Measurements from ENCODE around the gene FAM107B. TPM values are rescaled to one million over a fixed set of nuclear protein-coding genes. Genes with fewer than 3 reads are reported as not detected.

The FAM107B gene
- polyA plus RNA-seq, 2 donors: 9.0 to 24.2 TPM

GRCh38 chr10:14700546-14700945, 74.2 kb downstream of the FAM107B start:
- WGBS, 2 donors: 25% methylated on average over 1 of the region's 1 CpG; no CpG with 5 or more reads in 1 of the 2 donors
- H3K4me1 ChIP-seq (ENCODE audit: control insufficient read depth in 2 of 2, insufficient read depth in 2 of 2, low read length in 1 of 2): no peaks in the 10 kb centered on the region

DNA sequence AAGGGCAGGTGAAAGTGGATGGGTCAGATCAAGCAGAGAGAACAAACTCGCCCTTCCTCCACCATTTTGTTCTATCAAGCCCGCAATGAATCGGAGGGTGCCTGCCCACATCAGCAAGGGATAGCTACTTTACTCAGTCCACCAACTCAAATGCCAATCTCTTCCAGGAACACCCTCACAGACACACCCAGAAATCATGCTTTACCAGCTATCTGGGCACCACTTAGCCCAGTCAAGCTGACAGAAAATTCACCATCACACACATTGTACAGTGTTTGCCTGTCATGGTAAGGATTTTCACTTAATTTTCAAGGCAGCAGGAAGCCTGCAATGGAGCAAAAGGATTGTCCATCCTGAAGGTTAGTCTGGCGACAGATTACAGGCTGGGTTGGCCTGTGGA, 75.2 kb downstream of the FAM107B start:
- H3K4me1 ChIP-seq (ENCODE audit: control insufficient read depth in 2 of 2, insufficient read depth in 2 of 2, low read length in 1 of 2): no peaks in the 10 kb centered on the region
- H3K4me3 ChIP-seq (ENCODE audit: low read depth in 1 of 2, low read length in 2 of 2): no peak overlapping the region
- no peaks in the 10 kb centered on the region for H3K36me3 ChIP-seq (ENCODE audit: control insufficient read depth in 2 of 2, insufficient read depth in 2 of 2, low read length in 1 of 2)
- 96 to 99% methylated on average over 4 of the region's 4 CpGs for WGBS, 2 donors
- H3K27ac ChIP-seq (ENCODE audit: low read depth in 2 of 2, low read length in 1 of 2): no peak overlapping the region
- no peaks in the 10 kb centered on the region for H3K27me3 ChIP-seq (ENCODE audit: control insufficient read depth in 1 of 2, insufficient read depth in 2 of 2, low read length in 2 of 2)
- no peaks in the 10 kb centered on the region for H3K9me3 ChIP-seq (ENCODE audit: control insufficient read depth in 2 of 2, insufficient read depth in 1 of 2, low read depth in 1 of 2, low read length in 1 of 2)

More at GRCh38 chr10:14700546-14700945, 74.2 kb downstream of the FAM107B start:
- no peaks in the 10 kb centered on the region for H3K9me3 ChIP-seq (ENCODE audit: control insufficient read depth in 2 of 2, insufficient read depth in 1 of 2, low read depth in 1 of 2, low read length in 1 of 2)
- no peaks in the 10 kb centered on the region for H3K27me3 ChIP-seq (ENCODE audit: control insufficient read depth in 1 of 2, insufficient read depth in 2 of 2, low read length in 2 of 2)
- no peaks in the 10 kb centered on the region for H3K36me3 ChIP-seq (ENCODE audit: control insufficient read depth in 2 of 2, insufficient read depth in 2 of 2, low read length in 1 of 2)
- no peak overlapping the region for H3K4me3 ChIP-seq (ENCODE audit: low read depth in 1 of 2, low read length in 2 of 2)
- no peak overlapping the region for H3K27ac ChIP-seq (ENCODE audit: low read depth in 2 of 2, low read length in 1 of 2)

GRCh38 chr10:14698829-14699170, 75.9 kb downstream of the FAM107B start:
- no peak overlapping the region for H3K4me3 ChIP-seq (ENCODE audit: low read depth in 1 of 2, low read length in 2 of 2)
- no peaks in the 10 kb centered on the region for H3K27me3 ChIP-seq (ENCODE audit: control insufficient read depth in 1 of 2, insufficient read depth in 2 of 2, low read length in 2 of 2)
- no peak overlapping the region for H3K27ac ChIP-seq (ENCODE audit: low read depth in 2 of 2, low read length in 1 of 2)
- no peaks in the 10 kb centered on the region for H3K9me3 ChIP-seq (ENCODE audit: control insufficient read depth in 2 of 2, insufficient read depth in 1 of 2, low read depth in 1 of 2, low read length in 1 of 2)
- WGBS, 2 donors: 50 to 62% methylated on average over 3 of the region's 3 CpGs
- no peaks in the 10 kb centered on the region for H3K4me1 ChIP-seq (ENCODE audit: control insufficient read depth in 2 of 2, insufficient read depth in 2 of 2, low read length in 1 of 2)
- no peaks in the 10 kb centered on the region for H3K36me3 ChIP-seq (ENCODE audit: control insufficient read depth in 2 of 2, insufficient read depth in 2 of 2, low read length in 1 of 2)

- 49 to 50% methylated on average over 6 of the region's 6 CpGs for WGBS, 2 donors
- H3K36me3 ChIP-seq (ENCODE audit: control insufficient read depth in 2 of 2, insufficient read depth in 2 of 2, low read length in 1 of 2): no peaks in the 10 kb centered on the region
- H3K4me3 ChIP-seq (ENCODE audit: low read depth in 1 of 2, low read length in 2 of 2): no peak overlapping the region
- H3K27me3 ChIP-seq (ENCODE audit: control insufficient read depth in 1 of 2, insufficient read depth in 2 of 2, low read length in 2 of 2): no peaks in the 10 kb centered on the region
- H3K9me3 ChIP-seq (ENCODE audit: control insufficient read depth in 2 of 2, insufficient read depth in 1 of 2, low read depth in 1 of 2, low read length in 1 of 2): no peaks in the 10 kb centered on the region
- no peak overlapping the region for H3K27ac ChIP-seq (ENCODE audit: low read depth in 2 of 2, low read length in 1 of 2)
- no peaks in the 10 kb centered on the region for H3K4me1 ChIP-seq (ENCODE audit: control insufficient read depth in 2 of 2, insufficient read depth in 2 of 2, low read length in 1 of 2)
These were observed 76.4 kb downstream of the FAM107B start for GRCh38 chr10:14698111-14698828.

DNA sequence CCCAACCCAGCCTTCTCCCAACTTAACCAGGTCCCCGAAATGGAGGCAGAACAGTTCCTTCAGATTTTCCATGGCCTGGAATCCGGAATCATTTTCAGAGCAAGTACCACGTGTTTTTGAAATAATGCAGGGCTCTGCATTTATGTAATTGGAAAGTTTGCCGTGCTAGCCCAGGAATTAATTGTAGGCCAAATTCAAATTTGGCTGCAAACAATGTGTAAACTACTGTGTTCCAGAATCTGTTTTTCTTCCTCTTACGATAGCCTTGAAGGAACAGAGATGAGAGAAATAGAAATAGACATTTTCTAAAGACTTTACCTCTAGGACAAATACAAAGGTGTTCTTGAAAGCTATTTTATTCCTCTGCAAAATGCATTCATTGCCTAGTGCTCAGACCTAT, 77.4 kb downstream of the FAM107B start:
- no peaks in the 10 kb centered on the region for H3K36me3 ChIP-seq (ENCODE audit: control insufficient read depth in 2 of 2, insufficient read depth in 2 of 2, low read length in 1 of 2)
- H3K27me3 ChIP-seq (ENCODE audit: control insufficient read depth in 1 of 2, insufficient read depth in 2 of 2, low read length in 2 of 2): no peaks in the 10 kb centered on the region
- no peak overlapping the region for H3K4me3 ChIP-seq (ENCODE audit: low read depth in 1 of 2, low read length in 2 of 2)
- no peaks in the 10 kb centered on the region for H3K9me3 ChIP-seq (ENCODE audit: control insufficient read depth in 2 of 2, insufficient read depth in 1 of 2, low read depth in 1 of 2, low read length in 1 of 2)
- 77 to 86% methylated on average over 5 of the region's 5 CpGs for WGBS, 2 donors
- no peak overlapping the region for H3K27ac ChIP-seq (ENCODE audit: low read depth in 2 of 2, low read length in 1 of 2)
- H3K4me1 ChIP-seq (ENCODE audit: control insufficient read depth in 2 of 2, insufficient read depth in 2 of 2, low read length in 1 of 2): no peaks in the 10 kb centered on the region

GRCh38 chr10:14696821-14697220, 77.9 kb downstream of the FAM107B start:
- no peak overlapping the region for H3K4me3 ChIP-seq (ENCODE audit: low read depth in 1 of 2, low read length in 2 of 2)
- H3K27me3 ChIP-seq (ENCODE audit: control insufficient read depth in 1 of 2, insufficient read depth in 2 of 2, low read length in 2 of 2): no peaks in the 10 kb centered on the region
- no peaks in the 10 kb centered on the region for H3K36me3 ChIP-seq (ENCODE audit: control insufficient read depth in 2 of 2, insufficient read depth in 2 of 2, low read length in 1 of 2)
- no peak overlapping the region for H3K27ac ChIP-seq (ENCODE audit: low read depth in 2 of 2, low read length in 1 of 2)
- WGBS, 2 donors: 87 to 89% methylated on average over 5 of the region's 5 CpGs
- no peaks in the 10 kb centered on the region for H3K4me1 ChIP-seq (ENCODE audit: control insufficient read depth in 2 of 2, insufficient read depth in 2 of 2, low read length in 1 of 2)
- no peaks in the 10 kb centered on the region for H3K9me3 ChIP-seq (ENCODE audit: control insufficient read depth in 2 of 2, insufficient read depth in 1 of 2, low read depth in 1 of 2, low read length in 1 of 2)

DNA sequence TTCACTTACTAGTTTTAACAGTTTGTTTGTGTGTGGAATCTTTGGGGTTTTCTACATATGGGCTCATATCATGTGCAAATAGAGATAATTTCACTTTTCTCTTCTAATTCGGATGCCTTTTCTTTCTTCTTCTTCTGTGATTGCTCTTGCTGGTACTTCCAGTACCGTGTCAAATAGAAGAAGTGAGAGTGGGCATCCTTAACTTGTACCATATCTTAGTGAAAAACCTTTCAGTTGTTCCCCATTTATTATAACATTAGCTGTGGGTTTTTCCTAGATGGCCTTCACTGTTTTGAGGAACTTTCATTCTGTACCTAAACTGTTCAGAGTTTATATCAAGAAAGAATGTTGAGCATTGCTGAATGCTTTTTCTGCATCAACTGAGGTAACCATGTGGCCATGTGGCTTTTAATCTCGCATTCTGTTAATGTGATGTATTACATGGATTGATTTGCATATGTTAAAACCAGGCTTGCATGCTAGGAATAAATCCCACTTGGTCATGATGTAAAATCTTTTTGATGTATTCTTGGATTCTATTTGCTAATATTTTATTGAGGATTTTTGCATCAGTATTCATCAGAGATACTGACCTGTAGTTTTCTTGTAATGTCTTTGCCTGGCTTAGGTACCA, 78.7 kb downstream of the FAM107B start:
- Histone ChIP-seq H3K4me1 (ENCODE audit: control insufficient read depth in 2 of 2, insufficient read depth in 2 of 2, low read length in 1 of 2) (no peaks in the 10 kb centered on the region), H3K36me3 (ENCODE audit: control insufficient read depth in 2 of 2, insufficient read depth in 2 of 2, low read length in 1 of 2) (no peaks in the 10 kb centered on the region), H3K4me3 (ENCODE audit: low read depth in 1 of 2, low read length in 2 of 2) (no peak overlapping the region), H3K9me3 (ENCODE audit: control insufficient read depth in 2 of 2, insufficient read depth in 1 of 2, low read depth in 1 of 2, low read length in 1 of 2) (no peaks in the 10 kb centered on the region), H3K27ac (ENCODE audit: low read depth in 2 of 2, low read length in 1 of 2) (no peak overlapping the region), H3K27me3 (ENCODE audit: control insufficient read depth in 1 of 2, insufficient read depth in 2 of 2, low read length in 2 of 2) (no peaks in the 10 kb centered on the region)
- 81 to 94% methylated on average over 3 of the region's 3 CpGs for WGBS, 2 donors

DNA sequence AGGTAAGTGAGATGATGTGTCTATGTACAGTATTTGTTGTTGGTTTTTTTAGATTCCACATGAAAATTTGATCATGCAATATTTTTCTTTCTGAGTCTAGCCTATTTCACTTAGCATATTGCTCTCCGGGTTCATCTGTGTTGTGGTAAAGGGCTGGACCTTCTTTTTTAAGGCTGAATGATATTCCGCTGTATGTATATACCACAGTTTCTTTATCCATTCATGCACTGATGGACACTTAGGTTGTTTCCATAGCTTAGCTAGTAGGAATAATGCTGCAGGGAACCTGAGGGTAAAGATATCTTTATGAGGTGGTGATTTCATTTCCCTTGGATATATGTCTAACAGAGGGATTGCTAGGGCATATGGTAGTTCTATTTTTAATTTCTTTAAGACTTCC, 80.8 kb downstream of the FAM107B start:
- 69 to 83% methylated on average over 2 of the region's 2 CpGs for WGBS, 2 donors
- Histone ChIP-seq H3K27me3 (ENCODE audit: control insufficient read depth in 1 of 2, insufficient read depth in 2 of 2, low read length in 2 of 2) (no peaks in the 10 kb centered on the region), H3K27ac (ENCODE audit: low read depth in 2 of 2, low read length in 1 of 2) (no peak overlapping the region), H3K4me1 (ENCODE audit: control insufficient read depth in 2 of 2, insufficient read depth in 2 of 2, low read length in 1 of 2) (no peaks in the 10 kb centered on the region), H3K9me3 (ENCODE audit: control insufficient read depth in 2 of 2, insufficient read depth in 1 of 2, low read depth in 1 of 2, low read length in 1 of 2) (no peaks in the 10 kb centered on the region), H3K4me3 (ENCODE audit: low read depth in 1 of 2, low read length in 2 of 2) (no peak overlapping the region), H3K36me3 (ENCODE audit: control insufficient read depth in 2 of 2, insufficient read depth in 2 of 2, low read length in 1 of 2) (no peaks in the 10 kb centered on the region)

- Histone ChIP-seq H3K27me3 (ENCODE audit: control insufficient read depth in 1 of 2, insufficient read depth in 2 of 2, low read length in 2 of 2) (no peaks in the 10 kb centered on the region), H3K36me3 (ENCODE audit: control insufficient read depth in 2 of 2, insufficient read depth in 2 of 2, low read length in 1 of 2) (no peaks in the 10 kb centered on the region), H3K4me3 (ENCODE audit: low read depth in 1 of 2, low read length in 2 of 2) (no peak overlapping the region), H3K4me1 (ENCODE audit: control insufficient read depth in 2 of 2, insufficient read depth in 2 of 2, low read length in 1 of 2) (no peaks in the 10 kb centered on the region), H3K27ac (ENCODE audit: low read depth in 2 of 2, low read length in 1 of 2) (no peak overlapping the region), H3K9me3 (ENCODE audit: control insufficient read depth in 2 of 2, insufficient read depth in 1 of 2, low read depth in 1 of 2, low read length in 1 of 2) (no peaks in the 10 kb centered on the region)
- WGBS, 2 donors: 67 to 68% methylated on average over 16 of the region's 16 CpGs
These were observed 82.2 kb downstream of the FAM107B start for GRCh38 chr10:14692344-14693076.
